ENCODE measurements around the gene PEA15.

PEA15 gene

DNA sequence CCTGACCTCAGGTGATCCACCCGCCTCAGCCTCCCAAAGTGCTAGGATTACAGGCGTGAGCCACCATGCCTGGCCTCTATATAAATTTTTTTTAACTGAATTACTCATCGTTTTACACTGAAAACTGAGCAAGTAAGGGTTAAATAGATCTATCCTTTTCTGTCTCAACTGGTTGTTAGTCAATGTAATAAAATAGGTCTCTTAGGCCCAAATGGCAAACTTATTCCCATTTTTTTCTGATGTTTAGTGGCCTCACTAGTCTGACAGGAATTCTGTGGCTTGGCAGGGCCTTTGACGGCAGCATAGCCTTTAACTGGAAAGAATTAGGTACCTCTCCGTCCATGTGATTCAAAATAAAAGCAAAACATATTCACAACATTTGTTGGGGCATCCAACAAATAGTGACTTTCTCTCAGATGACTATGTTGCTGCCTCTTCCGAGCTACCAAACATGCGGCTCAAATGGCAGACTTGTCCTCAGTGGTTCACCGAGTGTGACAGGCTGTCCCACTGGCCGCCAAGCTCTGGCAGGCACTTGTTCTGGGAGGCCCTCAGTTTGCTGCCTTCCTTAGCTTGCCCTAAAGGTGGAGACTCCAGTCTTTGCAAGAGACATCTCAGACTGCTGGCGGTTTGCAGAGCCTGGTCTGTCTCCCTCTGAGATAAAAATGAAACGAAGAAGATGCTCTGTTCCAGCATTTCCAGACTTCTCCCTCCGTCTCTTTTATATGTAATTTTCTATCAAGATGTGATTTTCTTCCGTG lies 36.4 kb upstream of the PEA15 start:
- no peaks in the 10 kb centered on the region for H3K9me3 Mint-ChIP-seq
- peaks cover 28% of the 10 kb centered on the region for H3K4me1 Mint-ChIP-seq (ENCODE audit: low read depth)
- H3K4me3 Mint-ChIP-seq = no peak overlapping the region
- H3K27me3 Mint-ChIP-seq = peaks cover 26% of the 10 kb centered on the region
- H3K27ac Mint-ChIP-seq = no peak overlapping the region
- DNase-seq = no peak
- H3K36me3 Mint-ChIP-seq (ENCODE audit: low read depth) = no peaks in the 10 kb centered on the region

DNA sequence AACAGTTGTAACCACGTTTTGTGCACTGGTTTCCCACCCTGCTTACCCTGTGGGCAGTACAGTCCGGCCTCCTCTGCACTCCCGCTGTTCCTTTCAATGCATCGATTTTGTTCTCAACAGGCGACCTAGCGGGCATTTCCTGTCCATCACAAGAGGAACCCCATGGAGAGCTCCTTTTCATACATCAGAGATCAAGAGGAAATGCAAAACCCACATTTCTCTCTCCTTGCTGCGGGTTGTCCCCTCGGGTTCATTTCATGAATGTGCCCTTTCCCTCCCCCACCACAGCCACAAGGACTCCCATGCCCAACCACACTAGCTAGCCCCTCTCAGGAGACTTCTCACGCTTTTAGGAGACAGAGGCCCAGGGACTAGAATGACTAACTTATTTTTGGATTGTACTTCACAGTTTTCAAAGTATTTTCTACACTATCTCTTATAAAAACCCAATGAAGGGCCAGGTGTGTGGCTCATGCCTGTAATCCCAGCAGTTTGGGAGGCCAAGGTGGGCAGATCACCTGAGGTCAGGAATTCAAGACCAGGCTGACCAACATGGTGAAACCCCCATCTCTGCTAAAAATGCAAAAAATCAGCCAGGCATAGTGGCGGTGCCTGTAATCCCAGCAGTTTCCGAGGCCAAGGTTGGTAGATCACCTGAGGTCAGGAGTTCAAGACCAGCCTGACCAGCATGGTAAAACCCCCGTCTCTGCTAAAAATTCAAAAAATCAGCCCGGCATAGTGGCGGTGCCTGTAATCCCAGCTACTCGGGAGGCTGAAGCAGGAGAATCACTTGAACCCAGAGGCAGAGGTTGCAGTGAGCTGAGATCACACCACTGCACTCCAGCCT lies 35.4 kb upstream of the PEA15 start:
- Mint-ChIP-seq H3K9me3 (no peaks in the 10 kb centered on the region), H3K27me3 (peaks cover 32% of the 10 kb centered on the region), H3K4me3 (no peak overlapping the region), H3K27ac (peak overlapping the region; percentile 32), H3K4me1 (ENCODE audit: low read depth) (peaks cover 28% of the 10 kb centered on the region), H3K36me3 (ENCODE audit: low read depth) (no peaks in the 10 kb centered on the region)
- no peak for DNase-seq

DNA sequence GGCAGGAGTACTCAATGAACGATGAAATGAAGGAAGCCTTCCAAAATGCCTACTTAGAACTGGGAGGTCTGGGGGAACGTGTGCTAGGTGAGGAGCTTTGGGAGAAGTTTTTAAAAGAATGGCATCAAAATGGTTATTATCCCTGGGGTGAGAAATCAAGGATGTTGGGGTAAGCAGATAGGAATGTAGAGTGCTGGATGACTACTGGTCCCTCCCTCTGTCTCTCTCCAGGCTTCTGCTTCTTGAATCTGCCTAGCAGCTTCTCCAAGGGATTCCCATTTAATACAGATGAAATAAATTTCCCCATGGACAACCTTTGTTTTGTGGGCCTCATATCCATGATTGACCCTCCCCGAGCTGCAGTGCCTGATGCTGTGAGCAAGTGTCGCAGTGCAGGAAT lies 33.8 kb upstream of the PEA15 start:
- H3K4me1 Mint-ChIP-seq (ENCODE audit: low read depth) = peaks cover 28% of the 10 kb centered on the region
- peaks cover 28% of the 10 kb centered on the region for H3K27me3 Mint-ChIP-seq

DNA sequence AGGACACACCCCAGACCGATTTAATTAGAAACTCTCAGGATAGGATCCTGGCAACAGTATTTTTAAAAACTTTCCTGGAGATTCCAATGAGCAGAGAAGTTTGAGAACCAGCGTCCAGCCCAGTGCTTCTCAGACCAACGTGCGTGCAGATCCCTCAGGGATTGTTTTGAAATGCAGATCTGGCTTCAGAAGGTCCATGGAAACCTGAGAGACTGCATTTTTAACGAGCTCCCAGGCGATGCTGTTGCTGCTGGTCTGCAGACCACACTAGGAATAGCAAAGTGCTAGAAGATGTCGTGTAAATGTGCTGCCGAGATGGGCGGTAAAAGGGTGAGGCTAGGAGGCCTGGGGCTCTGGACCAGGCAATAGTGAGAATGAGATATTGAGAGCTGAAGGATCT lies 33.2 kb upstream of the PEA15 start:
- H3K27ac Mint-ChIP-seq = no peak overlapping the region
- no peak for DNase-seq
- peaks cover 25% of the 10 kb centered on the region for H3K27me3 Mint-ChIP-seq
- H3K36me3 Mint-ChIP-seq (ENCODE audit: low read depth) = no peaks in the 10 kb centered on the region
- peaks cover 25% of the 10 kb centered on the region for H3K4me1 Mint-ChIP-seq (ENCODE audit: low read depth)
- no peak overlapping the region for H3K4me3 Mint-ChIP-seq
- H3K9me3 Mint-ChIP-seq = no peaks in the 10 kb centered on the region

More for the DNA sequence above, 33.8 kb upstream of the PEA15 start:
- Mint-ChIP-seq H3K27ac (no peak overlapping the region), H3K9me3 (no peaks in the 10 kb centered on the region), H3K36me3 (ENCODE audit: low read depth) (no peaks in the 10 kb centered on the region), H3K4me3 (no peak overlapping the region)
- no peak for DNase-seq

DNA sequence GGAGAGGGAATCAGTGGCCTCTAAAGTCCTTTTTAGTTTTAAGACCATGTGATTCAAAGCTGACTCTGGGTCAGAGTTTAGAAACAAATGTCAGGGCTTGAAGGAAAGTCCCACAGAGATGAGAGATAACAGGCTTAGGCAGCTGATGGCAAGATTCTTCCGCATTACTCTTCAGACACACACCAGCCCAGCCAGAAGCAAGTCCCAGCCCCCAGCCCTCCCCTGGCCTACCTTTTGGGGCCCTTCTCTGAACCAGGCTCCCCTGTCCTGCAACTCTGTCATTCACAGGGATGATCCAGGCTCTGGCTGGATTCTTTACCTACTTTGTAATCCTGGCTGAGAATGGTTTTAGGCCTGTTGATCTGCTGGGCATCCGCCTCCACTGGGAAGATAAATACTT lies 28.0 kb upstream of the PEA15 start:
- DNase-seq = no peak
- no peaks in the 10 kb centered on the region for H3K9me3 Mint-ChIP-seq
- H3K4me3 Mint-ChIP-seq = no peak overlapping the region
- no peak overlapping the region for H3K27ac Mint-ChIP-seq
- H3K4me1 Mint-ChIP-seq (ENCODE audit: low read depth) = no peaks in the 10 kb centered on the region
- no peaks in the 10 kb centered on the region for H3K36me3 Mint-ChIP-seq (ENCODE audit: low read depth)
- H3K27me3 Mint-ChIP-seq = peaks cover 25% of the 10 kb centered on the region

DNA sequence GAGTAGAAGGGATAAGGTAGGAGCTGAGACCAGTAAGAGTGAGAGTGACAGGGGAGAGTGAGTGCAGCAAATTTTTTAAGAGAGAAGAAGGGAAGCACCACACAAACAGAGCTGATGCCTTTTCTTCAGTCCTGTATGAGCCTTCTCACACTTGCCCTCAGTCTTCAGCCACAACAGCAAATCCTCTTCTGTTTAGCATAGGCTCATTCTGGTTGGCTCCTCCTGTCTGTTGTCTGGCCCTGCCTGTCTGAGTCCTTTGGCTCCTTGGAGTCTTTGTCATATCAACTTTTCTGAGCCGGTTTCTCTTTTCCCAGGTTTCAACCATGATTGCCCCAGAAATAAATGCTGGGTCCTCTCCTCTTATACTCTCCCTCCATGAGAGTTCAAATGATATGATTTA lies 27.5 kb upstream of the PEA15 start:
- Mint-ChIP-seq H3K4me1 (ENCODE audit: low read depth) (no peaks in the 10 kb centered on the region), H3K27me3 (peaks cover 23% of the 10 kb centered on the region), H3K27ac (no peak overlapping the region), H3K36me3 (ENCODE audit: low read depth) (no peaks in the 10 kb centered on the region), H3K9me3 (no peaks in the 10 kb centered on the region), H3K4me3 (no peak overlapping the region)
- no peak for DNase-seq

DNA sequence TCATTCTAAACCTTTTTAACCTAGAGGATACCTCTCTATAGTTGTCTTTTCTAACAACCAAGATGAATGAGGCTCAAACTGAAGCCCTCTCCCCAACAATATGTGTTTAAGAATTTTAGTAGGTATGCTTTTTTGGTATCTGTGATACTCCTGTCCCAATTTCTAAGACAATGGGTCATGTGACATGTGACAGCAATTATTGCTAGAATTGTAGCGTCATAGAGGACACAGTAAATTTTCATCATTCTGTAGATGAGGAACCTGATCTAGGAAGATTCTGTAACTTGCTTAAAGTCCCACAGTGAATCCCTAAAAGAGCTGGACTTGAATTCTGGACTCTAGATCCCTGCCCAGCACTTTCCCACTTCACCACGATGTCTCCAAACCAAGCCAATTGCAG lies 26.5 kb upstream of the PEA15 start:
- Mint-ChIP-seq H3K9me3 (no peaks in the 10 kb centered on the region), H3K4me1 (ENCODE audit: low read depth) (no peaks in the 10 kb centered on the region), H3K4me3 (no peak overlapping the region), H3K27me3 (peaks cover 13% of the 10 kb centered on the region), H3K36me3 (ENCODE audit: low read depth) (no peaks in the 10 kb centered on the region), H3K27ac (no peak overlapping the region)
- DNase-seq = no peak

DNA sequence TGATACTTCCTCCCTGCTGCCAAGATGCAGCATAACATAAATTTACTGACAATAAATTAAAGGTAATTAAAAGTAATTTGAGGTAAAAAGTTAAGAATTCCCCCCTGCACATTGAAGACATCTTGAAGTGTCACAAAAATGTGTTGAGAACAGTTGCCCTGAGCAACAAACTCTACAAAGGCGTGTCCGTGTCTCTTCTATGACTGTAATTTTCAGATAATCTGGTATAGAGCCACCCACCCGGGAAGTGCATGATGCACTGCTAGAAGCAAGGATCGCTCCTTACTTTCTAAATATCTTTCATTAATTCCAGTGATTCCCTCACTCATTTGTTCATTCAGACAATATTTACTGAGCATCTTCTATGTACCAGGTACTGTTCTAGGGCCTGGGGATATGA lies 25.8 kb upstream of the PEA15 start:
- no peaks in the 10 kb centered on the region for H3K36me3 Mint-ChIP-seq (ENCODE audit: low read depth)
- no peaks in the 10 kb centered on the region for H3K4me1 Mint-ChIP-seq (ENCODE audit: low read depth)
- H3K27me3 Mint-ChIP-seq = peaks cover 11% of the 10 kb centered on the region
- H3K9me3 Mint-ChIP-seq = no peaks in the 10 kb centered on the region
- DNase-seq = no peak
- no peak overlapping the region for H3K4me3 Mint-ChIP-seq
- H3K27ac Mint-ChIP-seq = no peak overlapping the region

DNA sequence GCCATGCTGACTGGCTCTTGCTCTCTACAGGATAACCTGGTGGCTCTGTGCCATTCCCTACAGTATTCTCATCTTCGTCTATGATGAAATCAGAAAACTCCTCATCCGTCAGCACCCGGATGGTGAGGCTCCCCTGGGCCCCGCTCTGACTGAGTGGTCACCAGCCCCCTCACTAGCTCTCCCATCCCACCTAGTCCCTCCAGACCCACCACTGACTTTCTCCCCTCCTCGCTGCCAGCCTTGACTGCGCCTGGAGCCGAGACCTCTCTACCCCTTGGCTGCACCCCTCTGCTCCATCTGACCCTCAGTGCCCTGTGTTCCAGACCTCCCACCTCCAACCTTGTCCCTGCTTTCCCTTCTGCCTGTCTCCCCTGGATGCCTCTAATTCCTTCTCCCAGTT lies 18.9 kb upstream of the PEA15 start:
- H3K4me3 Mint-ChIP-seq = no peak overlapping the region
- H3K27ac Mint-ChIP-seq = no peak overlapping the region
- no peak for DNase-seq
- H3K4me1 Mint-ChIP-seq (ENCODE audit: low read depth) = no peaks in the 10 kb centered on the region
- no peaks in the 10 kb centered on the region for H3K36me3 Mint-ChIP-seq (ENCODE audit: low read depth)
- no peaks in the 10 kb centered on the region for H3K9me3 Mint-ChIP-seq
- H3K27me3 Mint-ChIP-seq = peaks cover 12% of the 10 kb centered on the region

DNA sequence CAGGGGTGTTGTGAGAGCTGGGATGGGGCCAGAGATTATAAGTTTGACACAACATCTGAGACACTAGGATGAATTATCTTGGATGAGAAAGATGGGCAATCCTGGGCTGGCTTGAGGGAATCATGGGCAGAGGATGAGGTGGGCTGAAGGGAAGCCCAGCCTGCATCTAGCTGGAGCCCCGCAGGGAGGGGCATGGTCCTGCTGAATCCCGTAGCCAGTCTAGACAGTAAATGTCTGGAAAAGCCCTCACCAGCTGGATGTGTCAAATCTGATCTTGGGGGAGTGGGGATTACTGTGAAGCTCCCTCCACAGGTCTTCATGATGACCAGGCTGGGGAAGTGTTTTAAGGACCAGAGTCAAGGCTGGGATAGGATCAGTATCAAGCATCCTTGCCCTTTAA lies 18.5 kb upstream of the PEA15 start:
- H3K9me3 Mint-ChIP-seq = no peaks in the 10 kb centered on the region
- H3K27me3 Mint-ChIP-seq = peaks cover 9% of the 10 kb centered on the region
- no peak overlapping the region for H3K27ac Mint-ChIP-seq
- H3K36me3 Mint-ChIP-seq (ENCODE audit: low read depth) = no peaks in the 10 kb centered on the region
- H3K4me3 Mint-ChIP-seq = no peak overlapping the region
- H3K4me1 Mint-ChIP-seq (ENCODE audit: low read depth) = no peaks in the 10 kb centered on the region
- no peak for DNase-seq

DNA sequence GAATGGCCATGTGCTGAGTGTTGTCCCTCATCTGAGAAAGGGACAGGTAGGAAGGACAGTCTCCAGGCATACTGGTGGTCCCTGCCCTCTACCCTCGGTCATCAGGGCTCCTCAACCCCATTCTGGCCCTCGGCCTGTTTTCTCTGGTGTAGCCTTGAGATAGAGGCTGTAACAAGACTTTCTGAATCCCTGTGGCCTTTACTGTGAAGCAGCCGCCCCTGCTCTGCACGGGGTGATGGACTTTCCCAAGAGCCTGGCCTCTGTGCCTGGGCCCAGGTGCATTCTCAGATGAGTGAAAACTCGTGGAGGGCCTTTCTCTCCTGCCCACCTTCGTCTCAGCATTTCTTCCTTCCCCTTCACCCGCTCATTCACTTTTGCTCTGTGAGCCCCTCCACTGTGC lies 17.8 kb upstream of the PEA15 start:
- H3K27me3 Mint-ChIP-seq = peaks cover 5% of the 10 kb centered on the region
- no peak overlapping the region for H3K4me3 Mint-ChIP-seq
- no peaks in the 10 kb centered on the region for H3K36me3 Mint-ChIP-seq (ENCODE audit: low read depth)
- no peaks in the 10 kb centered on the region for H3K4me1 Mint-ChIP-seq (ENCODE audit: low read depth)
- no peaks in the 10 kb centered on the region for H3K9me3 Mint-ChIP-seq
- no peak overlapping the region for H3K27ac Mint-ChIP-seq
- DNase-seq = no peak

DNA sequence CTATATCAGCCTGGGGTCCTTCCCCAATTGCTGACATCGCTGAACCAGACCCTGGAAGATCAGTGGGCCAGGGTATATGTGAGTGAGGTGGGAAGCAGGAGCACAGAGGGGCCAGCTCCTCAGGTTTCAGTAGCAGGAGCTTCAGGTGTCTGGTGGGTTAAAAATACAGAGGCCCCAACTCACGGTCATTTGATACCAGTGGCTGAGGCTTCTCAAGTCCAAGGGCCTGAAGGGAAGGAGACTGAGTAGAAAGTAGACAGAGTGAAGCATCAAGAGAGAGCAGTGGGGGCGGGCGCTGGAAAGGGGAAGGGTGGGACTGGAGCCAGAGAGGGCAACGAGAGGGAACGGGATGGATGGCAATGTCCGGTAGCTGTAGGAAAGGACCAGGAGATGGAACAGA lies 16.8 kb upstream of the PEA15 start:
- Mint-ChIP-seq H3K27ac (no peak overlapping the region), H3K4me3 (no peak overlapping the region), H3K9me3 (no peaks in the 10 kb centered on the region), H3K27me3 (peaks cover 5% of the 10 kb centered on the region), H3K36me3 (ENCODE audit: low read depth) (no peaks in the 10 kb centered on the region), H3K4me1 (ENCODE audit: low read depth) (no peaks in the 10 kb centered on the region)
- no peak for DNase-seq

DNA sequence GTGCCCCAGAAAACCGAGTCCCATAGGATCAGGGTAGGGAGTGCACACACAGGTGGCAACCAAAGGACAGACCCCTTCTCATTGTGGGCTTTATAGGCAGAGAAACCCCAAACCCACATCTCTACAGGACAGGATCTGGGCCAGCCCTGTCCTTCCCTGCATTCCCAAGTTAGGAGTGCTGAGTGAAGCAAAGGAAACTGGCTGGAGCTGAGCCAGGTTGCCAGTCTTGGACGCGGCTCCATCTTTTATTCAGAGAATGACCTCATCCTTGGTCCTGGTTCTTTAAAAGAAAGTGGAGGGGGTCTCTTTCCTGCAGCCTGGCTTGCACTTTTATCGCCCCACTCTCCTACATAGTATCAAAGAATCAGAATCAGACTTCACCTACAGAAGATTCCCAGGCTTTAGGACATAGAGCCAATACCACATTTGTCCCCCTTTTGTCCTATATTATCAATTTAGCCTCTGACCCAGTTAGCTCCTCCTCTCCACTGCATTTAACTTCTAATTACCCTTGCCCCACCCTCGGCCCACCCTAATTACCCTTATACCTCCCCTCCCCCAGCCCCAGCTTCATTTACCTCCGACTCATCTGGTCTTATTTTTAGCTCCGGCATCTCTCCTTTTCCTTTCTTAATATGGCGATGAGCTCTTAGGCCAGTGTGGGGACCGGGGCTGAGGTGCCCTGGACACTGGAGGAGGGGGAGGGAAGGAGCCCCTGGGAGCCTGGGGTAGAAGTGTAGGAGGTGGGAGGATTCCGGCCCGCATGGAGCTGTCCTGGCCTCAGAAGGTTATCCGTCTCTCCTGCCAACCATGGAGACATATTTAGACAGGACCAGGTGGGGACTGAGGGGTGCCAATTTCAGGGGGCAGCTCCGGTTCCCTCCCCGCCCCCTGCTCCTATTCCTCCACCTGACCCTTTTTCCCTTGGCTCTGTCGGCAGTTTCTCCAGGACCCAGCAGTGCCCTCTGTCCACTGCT lies 15.2 kb upstream of the PEA15 start, which contains the start of gene CASQ1:
Gene CASQ1, plus strand, starts transcription at position 927 of the 977 bp plus-strand sequence. CDS start 177 bp downstream, outside the sequence.
- no peak within 1 kb of the TSS for H3K4me3 Mint-ChIP-seq
- H3K36me3 Mint-ChIP-seq (ENCODE audit: low read depth) = no peaks in the 10 kb centered on the region
- H3K9me3 Mint-ChIP-seq = no peaks in the 10 kb centered on the region
- H3K4me1 Mint-ChIP-seq (ENCODE audit: low read depth) = no peaks in the 10 kb centered on the region
- no peak within 1 kb of the TSS for H3K27ac Mint-ChIP-seq
- H3K27me3 Mint-ChIP-seq = peaks cover 5% of the 10 kb centered on the region
- no peak for DNase-seq

DNA sequence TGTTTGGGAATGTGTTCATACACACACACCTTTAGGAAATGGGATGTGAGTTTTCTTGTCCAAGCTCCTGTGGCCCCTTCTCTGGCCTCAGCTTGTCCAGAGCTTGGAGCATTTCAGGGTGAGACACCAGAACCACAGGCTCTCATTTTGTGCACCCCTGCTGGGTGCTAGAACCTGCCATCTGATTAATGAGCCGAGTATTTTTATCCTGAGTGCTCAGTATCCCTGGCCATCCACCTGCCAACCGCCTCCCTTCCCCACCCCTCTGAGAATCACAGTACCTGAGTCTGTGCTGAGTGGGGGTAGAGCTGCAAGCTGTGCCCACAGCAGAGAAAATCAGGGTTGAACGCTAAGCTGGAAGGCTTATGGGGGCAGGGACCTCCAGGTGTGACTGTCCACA lies 13.4 kb upstream of the PEA15 start:
- Mint-ChIP-seq H3K27ac (no peak overlapping the region), H3K27me3 (no peaks in the 10 kb centered on the region), H3K36me3 (ENCODE audit: low read depth) (no peaks in the 10 kb centered on the region), H3K4me1 (ENCODE audit: low read depth) (no peaks in the 10 kb centered on the region), H3K9me3 (no peaks in the 10 kb centered on the region), H3K4me3 (no peak overlapping the region)
- no peak for DNase-seq
